ENCODE data around the gene KRTAP5-11.
A peak's percentile ranks its signal among the peaks of the same experiment; 100 is the strongest.
"Not testable (repeated sequence)": the region's sequence is repeated elsewhere in the genome, so short reads cannot be mapped to it uniquely, and the experiment has no call there.

KRTAP5-11 gene

GRCh38 chr11:71580057-71581003 is 2.3 kb downstream of the KRTAP5-11 start:
- DNase-seq (ENCODE audit: low spot score) = peak; percentile 85

GRCh38 chr11:71579513-71579912 is 3.2 kb downstream of the KRTAP5-11 start:
- DNase-seq (ENCODE audit: low spot score) = not testable (repeated sequence)

- no peak for DNase-seq (ENCODE audit: low spot score)
These were observed 5.1 kb downstream of the KRTAP5-11 start for GRCh38 chr11:71577469-71578004.

GRCh38 chr11:71576688-71577465 is 5.8 kb downstream of the KRTAP5-11 start:
- DNase-seq (ENCODE audit: low spot score) = not testable (repeated sequence)

- no peak for DNase-seq (ENCODE audit: low spot score)
These were observed 6.8 kb downstream of the KRTAP5-11 start for GRCh38 chr11:71575723-71576424.

- no peak for DNase-seq (ENCODE audit: low spot score)
These were observed 8.3 kb downstream of the KRTAP5-11 start for GRCh38 chr11:71574418-71574817.

- no peak for DNase-seq (ENCODE audit: low spot score)
These were observed 9.9 kb downstream of the KRTAP5-11 start for GRCh38 chr11:71572811-71573210.

- DNase-seq (ENCODE audit: low spot score) = not testable (repeated sequence)
These were observed 11.4 kb downstream of the KRTAP5-11 start for GRCh38 chr11:71571101-71571850.

GRCh38 chr11:71568704-71569349 is 13.8 kb downstream of the KRTAP5-11 start:
- no peak for DNase-seq (ENCODE audit: low spot score)

- not testable (repeated sequence) for DNase-seq (ENCODE audit: low spot score)
These were observed 15.0 kb downstream of the KRTAP5-11 start for GRCh38 chr11:71567633-71568032.

- not testable (repeated sequence) for DNase-seq (ENCODE audit: low spot score)
These were observed 15.8 kb downstream of the KRTAP5-11 start for GRCh38 chr11:71566626-71567599.

GRCh38 chr11:71566081-71566620 is 16.5 kb downstream of the KRTAP5-11 start:
- no peak for DNase-seq (ENCODE audit: low spot score)

GRCh38 chr11:71565263-71565662 is 17.4 kb downstream of the KRTAP5-11 start, which contains the start of gene KRTAP5-10:
Gene KRTAP5-10 (plus strand): TSS chr11:71565563. CDS start chr11:71565588, 25 bp downstream.
- DNase-seq (ENCODE audit: low spot score) = no peak

- DNase-seq (ENCODE audit: low spot score) = no peak
These were observed 18.2 kb downstream of the KRTAP5-11 start for GRCh38 chr11:71564430-71564829.

GRCh38 chr11:71563406-71563805 is 19.3 kb downstream of the KRTAP5-11 start:
- peak; percentile 79 for DNase-seq (ENCODE audit: low spot score)

- no peak for DNase-seq (ENCODE audit: low spot score)
These were observed 20.6 kb downstream of the KRTAP5-11 start for GRCh38 chr11:71562120-71562519.

- no peak for DNase-seq (ENCODE audit: low spot score)
These were observed 23.7 kb downstream of the KRTAP5-11 start for GRCh38 chr11:71558996-71559395.

- no peak for DNase-seq (ENCODE audit: low spot score)
These were observed 25.4 kb downstream of the KRTAP5-11 start for GRCh38 chr11:71557257-71557656.

GRCh38 chr11:71556018-71556417 is 26.7 kb downstream of the KRTAP5-11 start:
- no peak for DNase-seq (ENCODE audit: low spot score)
